ENCODE results near the gene ADGRV1. TPM values are rescaled to one million over a fixed set of nuclear protein-coding genes. Genes with fewer than 3 reads are reported as not detected.
"Not testable (repeated sequence)": the region's sequence is repeated elsewhere in the genome, so short reads cannot be mapped to it uniquely, and the experiment has no call there.

The ADGRV1 gene
- total RNA-seq, 1 experiment from 2014 or later, result not detected

- Mint-ChIP-seq H3K4me1 (ENCODE audit: insufficient read depth, unreplicated experiment) (peaks cover 21% of the 10 kb centered on the region), H3K4me3 (ENCODE audit: unreplicated experiment) (no peak overlapping the region), H3K27ac (ENCODE audit: low read depth, unreplicated experiment) (no peak overlapping the region), H3K27me3 (ENCODE audit: insufficient read depth, unreplicated experiment) (no peaks in the 10 kb centered on the region), H3K36me3 (ENCODE audit: insufficient read depth, unreplicated experiment) (no peaks in the 10 kb centered on the region), H3K9me3 (ENCODE audit: unreplicated experiment) (no peaks in the 10 kb centered on the region)
- TF ChIP-seq CTCF (IDR thresholded peaks at IDR 0.05; ENCODE audit: unreplicated experiment), result no peak
- CTCF ChIA-PET, result interaction anchor here (0.6 to 2.0 kb wide), 5 partner anchors 11 to 129 kb away, joined by 3 to 8 read pairs (median 3); no protein-coding TSS in a partner anchor
- no TSS peak for BruUV-seq (replicated peaks)
- intact Hi-C loops (cut with micrococcal nuclease), result no loop called here
- no peak for DNase-seq (ENCODE audit: unreplicated experiment)
- POLR2A ChIA-PET, result interaction anchor here (0.6 to 0.9 kb wide), 3 partner anchors 45 to 122 kb away, joined by 3 read pairs; no protein-coding TSS in a partner anchor
Measured at GRCh38 chr5:91061946-91062562, 503.5 kb downstream of the ADGRV1 start.

- H3K9me3 Mint-ChIP-seq (ENCODE audit: unreplicated experiment); BruUV-seq (replicated peaks); H3K27me3 Mint-ChIP-seq (ENCODE audit: insufficient read depth, unreplicated experiment); H3K27ac Mint-ChIP-seq (ENCODE audit: low read depth, unreplicated experiment); H3K4me3 Mint-ChIP-seq (ENCODE audit: unreplicated experiment); DNase-seq (ENCODE audit: unreplicated experiment); POLR2A ChIA-PET; intact Hi-C loops (cut with micrococcal nuclease); H3K36me3 Mint-ChIP-seq (ENCODE audit: insufficient read depth, unreplicated experiment): not testable (repeated sequence)
- CTCF ChIA-PET, result interaction anchor here (0.6 to 2.0 kb wide), 3 partner anchors 9 to 160 kb away, joined by 3 to 8 read pairs (median 4); no protein-coding TSS in a partner anchor
- peaks cover 19% of the 10 kb centered on the region for H3K4me1 Mint-ChIP-seq (ENCODE audit: insufficient read depth, unreplicated experiment)
Measured at GRCh38 chr5:91063098-91063690, 504.6 kb downstream of the ADGRV1 start.

GRCh38 chr5:91065496-91065895, 506.9 kb downstream of the ADGRV1 start:
- ChIA-PET POLR2A (interaction anchor here (1.0 to 1.5 kb wide), 2 partner anchors 14 to 48 kb away, joined by 3 read pairs; no protein-coding TSS in a partner anchor), CTCF (interaction anchor here (1.4 kb wide), 1 partner anchor 9 kb away, joined by 3 read pairs; no protein-coding TSS in a partner anchor)
- intact Hi-C loops (cut with micrococcal nuclease), result no loop called here
- TF ChIP-seq CTCF (IDR thresholded peaks at IDR 0.05; ENCODE audit: unreplicated experiment), result no peak
- H3K27me3 Mint-ChIP-seq (ENCODE audit: insufficient read depth, unreplicated experiment), result no peaks in the 10 kb centered on the region
- no peak overlapping the region for H3K27ac Mint-ChIP-seq (ENCODE audit: low read depth, unreplicated experiment)
- H3K9me3 Mint-ChIP-seq (ENCODE audit: unreplicated experiment), result no peaks in the 10 kb centered on the region
- BruUV-seq (replicated peaks), result no TSS peak
- no peak for DNase-seq (ENCODE audit: unreplicated experiment)
- peaks cover 6% of the 10 kb centered on the region for H3K4me1 Mint-ChIP-seq (ENCODE audit: insufficient read depth, unreplicated experiment)
- no peak overlapping the region for H3K4me3 Mint-ChIP-seq (ENCODE audit: unreplicated experiment)
- H3K36me3 Mint-ChIP-seq (ENCODE audit: insufficient read depth, unreplicated experiment), result no peaks in the 10 kb centered on the region

GRCh38 chr5:91069364-91069763, 510.8 kb downstream of the ADGRV1 start:
- no TSS peak for BruUV-seq (replicated peaks)

More at GRCh38 chr5:91069364-91069763, 510.8 kb downstream of the ADGRV1 start:
- ChIA-PET POLR2A (interaction anchor here (1.3 kb wide), 1 partner anchor 11 kb away, joined by 5 read pairs; no protein-coding TSS in a partner anchor), CTCF (no interaction called here)
- Mint-ChIP-seq H3K9me3 (ENCODE audit: unreplicated experiment) (no peaks in the 10 kb centered on the region), H3K27me3 (ENCODE audit: insufficient read depth, unreplicated experiment) (no peaks in the 10 kb centered on the region), H3K27ac (ENCODE audit: low read depth, unreplicated experiment) (no peak overlapping the region), H3K4me3 (ENCODE audit: unreplicated experiment) (no peak overlapping the region), H3K4me1 (ENCODE audit: insufficient read depth, unreplicated experiment) (peaks cover 9% of the 10 kb centered on the region), H3K36me3 (ENCODE audit: insufficient read depth, unreplicated experiment) (no peaks in the 10 kb centered on the region)
- TF ChIP-seq CTCF (IDR thresholded peaks at IDR 0.05; ENCODE audit: unreplicated experiment), result no peak
- intact Hi-C loops (cut with micrococcal nuclease), result no loop called here
- DNase-seq (ENCODE audit: unreplicated experiment), result no peak
